ENCODE data around the gene FUS.

The FUS gene

GRCh38 chr16:31225193-31225592 lies 45.3 kb downstream of the FUS start:
- in situ Hi-C loops (cut with HindIII; ENCODE audit: low sequenced_read_pairs): no loop called here

GRCh38 chr16:31228206-31228605 lies 48.3 kb downstream of the FUS start:
- in situ Hi-C loops (cut with HindIII; ENCODE audit: low sequenced_read_pairs): no loop called here

GRCh38 chr16:31229501-31229900 lies 49.6 kb downstream of the FUS start:
- in situ Hi-C loops (cut with HindIII; ENCODE audit: low sequenced_read_pairs): no loop called here

GRCh38 chr16:31238041-31238440 lies 58.1 kb downstream of the FUS start:
- in situ Hi-C loops (cut with HindIII; ENCODE audit: low sequenced_read_pairs): no loop called here
